Stimulated activated CD4-positive, alpha-beta T cell treated with anti-CD3 and anti-CD28 coated beads, Interleukin-2, amount 100 ng/mL, for 48 hours (primary cell): ENCODE results near the gene RIMBP2.

Experiments
- DNase-seq, 2 donors: peaks; one replicate each; pipeline ENCODE4 v3.0.0-alpha.2; 2020

RIMBP2 gene

GRCh38 chr12:130347588-130347987 is 368.5 kb downstream of the RIMBP2 start:
- DNase-seq, result no peak
